NCI-H226 (cell line): ENCODE measurements around the gene OXSR1.
A peak's percentile ranks its signal among the peaks of the same experiment; 100 is the strongest.
"Not testable (repeated sequence)": the region's sequence is repeated elsewhere in the genome, so short reads cannot be mapped to it uniquely, and the experiment has no call there.

ENCODE experiments used
- DNase-seq: peaks from one replicate; pipeline ENCODE4 v3.0.0-alpha.2; 2015

OXSR1 gene

DNA sequence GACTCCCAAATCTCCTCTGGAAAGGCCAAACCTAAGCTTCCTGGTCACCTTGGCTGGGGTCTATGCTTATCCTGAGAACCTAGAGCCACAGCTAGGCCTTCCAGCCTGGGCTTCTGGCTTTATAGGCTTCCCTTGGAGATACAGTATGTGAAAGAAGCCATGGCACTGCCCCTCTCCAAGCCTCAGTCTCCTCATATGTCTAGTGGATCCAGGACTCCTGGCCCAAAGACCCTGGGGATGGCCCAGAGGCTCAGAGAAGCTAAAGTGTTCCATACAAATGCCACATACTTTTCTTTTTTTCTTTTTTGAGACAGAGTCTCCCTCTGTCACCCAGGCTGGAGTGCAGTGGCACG, 37.1 kb upstream of the OXSR1 start:
- no peak for DNase-seq

GRCh38 chr3:38129058-38129457, 36.3 kb upstream of the OXSR1 start:
- DNase-seq: no peak

DNA sequence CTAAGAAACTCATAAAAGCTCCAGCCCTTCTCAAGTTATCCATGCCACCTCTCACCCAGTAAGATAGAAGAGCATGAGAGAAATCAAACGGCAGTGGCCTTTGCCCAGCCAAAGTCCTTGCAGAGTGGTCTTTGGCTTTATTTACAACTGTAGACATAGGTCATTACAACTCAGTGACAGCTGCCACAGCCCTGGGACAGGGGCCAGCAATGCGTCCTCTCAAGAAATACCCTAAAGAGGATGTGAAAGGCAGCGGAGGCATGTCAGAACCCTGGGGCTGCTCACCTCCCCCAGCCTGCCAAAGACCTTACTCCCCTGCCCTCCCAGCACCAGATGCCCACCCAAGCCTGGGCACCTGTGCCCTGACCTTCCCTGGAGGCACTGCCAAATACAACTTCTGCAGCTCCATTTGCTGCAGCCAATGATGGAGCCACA, 34.7 kb upstream of the OXSR1 start:
- no peak for DNase-seq

GRCh38 chr3:38131621-38132369, 33.5 kb upstream of the OXSR1 start:
- no peak for DNase-seq

DNA sequence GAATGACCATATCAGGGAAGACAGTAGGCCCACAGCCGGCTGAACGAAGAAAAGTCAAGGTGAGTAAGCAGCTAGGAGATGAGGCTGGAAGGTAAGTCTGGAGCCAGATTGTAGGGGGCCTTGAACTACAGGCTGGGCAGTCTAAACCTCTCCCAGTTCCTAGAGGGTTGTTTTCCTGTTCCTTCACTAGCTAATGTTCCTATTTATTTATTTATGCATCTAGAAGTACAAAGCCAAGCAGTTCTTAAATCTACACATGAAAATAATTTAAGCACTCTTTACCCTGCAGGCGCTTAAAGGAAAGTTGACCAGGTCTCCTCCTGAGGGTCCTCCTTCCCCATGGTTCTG, 32.2 kb upstream of the OXSR1 start:
- DNase-seq: no peak

DNA sequence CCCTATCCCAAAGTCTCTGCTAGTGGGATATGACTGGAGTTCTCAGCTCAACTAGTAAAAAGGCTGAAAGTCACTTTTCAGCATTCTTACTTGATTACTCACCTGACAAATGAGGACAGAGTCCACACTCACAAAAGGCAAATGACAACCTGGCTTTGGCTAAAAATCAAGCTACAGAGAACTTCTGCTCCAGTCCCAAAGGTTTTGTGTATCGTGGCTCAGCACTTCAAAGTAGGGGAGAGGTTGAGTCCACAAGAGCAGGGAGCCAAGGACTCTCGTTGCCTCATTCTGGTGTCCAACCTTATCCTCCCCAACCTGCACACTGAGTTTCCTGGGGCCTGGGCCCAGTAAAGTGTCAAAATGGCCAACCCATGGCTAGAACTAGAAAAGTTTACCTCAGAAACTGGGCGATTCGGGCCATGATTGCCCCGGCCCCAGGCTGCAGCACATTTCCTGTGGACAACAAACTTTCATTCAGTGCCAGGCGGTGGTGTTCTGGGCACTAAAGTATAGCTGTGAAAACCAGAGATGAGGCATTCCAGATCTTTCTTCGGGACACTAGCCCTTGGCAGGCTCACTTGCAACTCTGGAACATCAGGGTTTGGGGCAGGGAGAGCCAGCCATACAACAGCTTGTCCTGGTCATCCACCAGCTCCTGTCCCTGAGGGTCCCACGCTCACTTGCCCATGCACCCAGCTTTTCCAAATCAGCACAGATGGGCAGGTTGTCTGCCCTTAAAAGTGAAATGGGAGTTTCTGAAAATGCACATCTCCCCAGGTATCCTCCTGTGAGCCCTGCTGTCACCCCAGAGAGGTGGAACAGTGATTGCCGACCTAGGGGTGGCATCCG, 31.6 kb upstream of the OXSR1 start:
- DNase-seq: no peak

GRCh38 chr3:38134517-38135143, 30.7 kb upstream of the OXSR1 start:
- not testable (repeated sequence) for DNase-seq

- not testable (repeated sequence) for DNase-seq
Observed at GRCh38 chr3:38135621-38136277, 29.6 kb upstream of the OXSR1 start.

GRCh38 chr3:38136393-38136776, 29.0 kb upstream of the OXSR1 start:
- DNase-seq: no peak

GRCh38 chr3:38136777-38137614, 28.3 kb upstream of the OXSR1 start, which contains the start of gene ACAA1:
Gene ACAA1 (minus strand): TSS chr3:38137127. CDS start chr3:38137035, 92 bp downstream.
- peak; percentile 99 for DNase-seq

DNA sequence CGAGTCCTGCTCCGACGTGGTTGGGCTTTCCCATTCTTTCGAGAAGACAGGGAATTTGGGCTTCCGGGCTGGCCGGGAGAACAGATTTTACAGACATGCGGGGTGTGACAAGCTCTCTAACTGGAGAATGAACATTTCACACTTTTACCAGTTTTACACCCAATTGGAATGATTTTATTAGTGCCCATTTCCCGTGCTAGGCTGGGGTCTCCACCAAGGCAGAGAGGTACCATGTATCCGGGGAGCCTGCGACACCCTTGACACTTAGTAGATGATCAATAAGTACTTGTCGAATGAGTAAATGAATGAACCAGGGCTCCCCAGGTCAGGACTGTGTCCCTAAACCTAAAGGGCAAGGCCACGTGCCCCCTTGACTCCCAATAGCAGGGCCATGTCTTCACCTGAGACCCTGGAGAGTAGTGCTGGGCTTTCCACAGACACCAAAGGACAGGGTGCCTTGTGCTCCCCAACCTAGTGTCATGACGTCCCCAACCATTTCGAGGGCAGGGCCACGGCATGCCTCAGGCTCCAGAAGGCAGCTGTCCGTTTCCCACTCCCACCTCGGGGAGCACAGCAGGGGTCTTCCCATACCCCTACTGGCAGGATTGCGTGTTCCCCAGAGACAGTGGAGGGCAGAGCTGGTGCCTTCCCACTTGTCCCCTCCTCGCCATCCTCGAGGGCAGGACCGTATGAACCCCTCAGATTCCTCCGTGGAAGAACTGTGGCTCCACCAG, 27.6 kb upstream of the OXSR1 start:
- DNase-seq: no peak

DNA sequence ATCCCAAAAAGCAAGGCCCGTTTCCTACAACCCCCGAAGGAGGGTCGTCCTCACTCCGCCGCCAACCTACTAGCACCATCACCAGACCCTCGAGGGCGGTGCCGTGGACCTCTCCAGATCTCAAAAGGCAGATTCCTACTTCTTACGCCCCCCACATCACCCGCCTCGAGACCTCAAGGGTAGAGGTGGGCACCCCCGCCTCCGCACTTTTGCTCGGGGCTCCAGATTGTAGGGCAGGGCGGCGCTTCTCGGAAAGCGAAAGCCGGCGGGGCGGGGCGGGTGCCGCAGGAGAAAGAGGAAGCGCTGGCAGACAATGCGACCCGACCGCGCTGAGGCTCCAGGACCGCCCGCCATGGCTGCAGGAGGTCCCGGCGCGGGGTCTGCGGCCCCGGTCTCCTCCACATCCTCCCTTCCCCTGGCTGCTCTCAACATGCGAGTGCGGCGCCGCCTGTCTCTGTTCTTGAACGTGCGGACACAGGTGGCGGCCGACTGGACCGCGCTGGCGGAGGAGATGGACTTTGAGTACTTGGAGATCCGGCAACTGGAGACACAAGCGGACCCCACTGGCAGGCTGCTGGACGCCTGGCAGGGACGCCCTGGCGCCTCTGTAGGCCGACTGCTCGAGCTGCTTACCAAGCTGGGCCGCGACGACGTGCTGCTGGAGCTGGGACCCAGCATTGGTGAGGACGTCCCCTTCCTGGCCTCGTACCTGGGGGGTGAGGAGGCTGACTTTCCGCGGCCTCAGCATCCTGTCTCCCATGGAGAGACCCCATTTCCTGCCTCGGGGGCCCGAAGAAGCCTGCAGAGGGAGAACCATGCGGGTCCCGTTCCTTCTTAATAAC, 26.8 kb upstream of the OXSR1 start, which contains the start of gene MYD88:
TSS of gene MYD88 (plus strand) at position 313 of the 842 bp plus-strand sequence. CDS start at position 353, 40 bp downstream.
- DNase-seq: peak; percentile 47

- no peak for DNase-seq
Observed at GRCh38 chr3:38139191-38139590, 26.1 kb upstream of the OXSR1 start.

DNA sequence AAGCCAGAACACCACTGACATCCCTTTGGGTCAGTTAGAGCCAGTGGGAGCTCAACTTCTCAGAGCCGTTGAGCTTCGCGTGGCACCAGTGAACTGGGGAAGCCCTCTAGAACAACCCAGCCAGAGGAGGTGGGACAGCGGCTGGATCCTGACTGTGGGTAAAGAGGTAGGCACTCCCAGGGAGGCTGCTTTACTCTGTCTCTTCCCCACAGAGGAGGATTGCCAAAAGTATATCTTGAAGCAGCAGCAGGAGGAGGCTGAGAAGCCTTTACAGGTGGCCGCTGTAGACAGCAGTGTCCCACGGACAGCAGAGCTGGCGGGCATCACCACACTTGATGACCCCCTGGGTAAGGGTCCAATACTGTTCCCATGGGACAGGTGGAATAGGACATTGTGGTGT, 25.7 kb upstream of the OXSR1 start:
- no peak for DNase-seq

DNA sequence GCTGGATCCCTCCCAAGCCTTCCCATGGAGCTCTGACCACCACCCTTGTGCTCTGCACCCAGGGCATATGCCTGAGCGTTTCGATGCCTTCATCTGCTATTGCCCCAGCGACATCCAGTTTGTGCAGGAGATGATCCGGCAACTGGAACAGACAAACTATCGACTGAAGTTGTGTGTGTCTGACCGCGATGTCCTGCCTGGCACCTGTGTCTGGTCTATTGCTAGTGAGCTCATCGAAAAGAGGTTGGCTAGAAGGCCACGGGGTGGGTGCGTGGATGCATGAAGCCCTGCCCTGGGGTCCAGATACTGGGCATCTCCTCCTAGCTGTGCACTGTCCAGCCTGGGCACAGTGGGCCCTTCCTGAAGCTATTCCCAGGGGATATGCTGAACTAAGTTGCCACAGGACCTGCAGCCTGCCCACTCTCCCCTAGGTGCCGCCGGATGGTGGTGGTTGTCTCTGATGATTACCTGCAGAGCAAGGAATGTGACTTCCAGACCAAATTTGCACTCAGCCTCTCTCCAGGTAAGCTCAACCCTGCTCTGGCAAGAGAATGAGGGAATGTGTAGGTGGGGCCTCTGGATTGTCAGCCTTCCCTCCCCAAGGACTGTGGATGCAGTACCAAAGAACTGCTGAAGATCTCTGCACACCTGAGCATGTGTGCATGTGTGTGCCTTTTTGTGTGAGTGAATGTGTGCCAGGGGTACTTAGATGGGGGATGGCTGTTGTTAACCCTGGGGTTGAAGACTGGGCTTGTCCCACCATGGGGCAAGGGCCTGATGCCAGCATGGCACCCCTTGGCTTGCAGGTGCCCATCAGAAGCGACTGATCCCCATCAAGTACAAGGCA, 24.8 kb upstream of the OXSR1 start:
- no peak for DNase-seq

DNA sequence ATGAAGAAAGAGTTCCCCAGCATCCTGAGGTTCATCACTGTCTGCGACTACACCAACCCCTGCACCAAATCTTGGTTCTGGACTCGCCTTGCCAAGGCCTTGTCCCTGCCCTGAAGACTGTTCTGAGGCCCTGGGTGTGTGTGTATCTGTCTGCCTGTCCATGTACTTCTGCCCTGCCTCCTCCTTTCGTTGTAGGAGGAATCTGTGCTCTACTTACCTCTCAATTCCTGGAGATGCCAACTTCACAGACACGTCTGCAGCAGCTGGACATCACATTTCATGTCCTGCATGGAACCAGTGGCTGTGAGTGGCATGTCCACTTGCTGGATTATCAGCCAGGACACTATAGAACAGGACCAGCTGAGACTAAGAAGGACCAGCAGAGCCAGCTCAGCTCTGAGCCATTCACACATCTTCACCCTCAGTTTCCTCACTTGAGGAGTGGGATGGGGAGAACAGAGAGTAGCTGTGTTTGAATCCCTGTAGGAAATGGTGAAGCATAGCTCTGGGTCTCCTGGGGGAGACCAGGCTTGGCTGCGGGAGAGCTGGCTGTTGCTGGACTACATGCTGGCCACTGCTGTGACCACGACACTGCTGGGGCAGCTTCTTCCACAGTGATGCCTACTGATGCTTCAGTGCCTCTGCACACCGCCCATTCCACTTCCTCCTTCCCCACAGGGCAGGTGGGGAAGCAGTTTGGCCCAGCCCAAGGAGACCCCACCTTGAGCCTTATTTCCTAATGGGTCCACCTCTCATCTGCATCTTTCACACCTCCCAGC, 24.0 kb upstream of the OXSR1 start:
- no peak for DNase-seq

GRCh38 chr3:38141952-38142273, 23.4 kb upstream of the OXSR1 start:
- peak; percentile 58 for DNase-seq

DNA sequence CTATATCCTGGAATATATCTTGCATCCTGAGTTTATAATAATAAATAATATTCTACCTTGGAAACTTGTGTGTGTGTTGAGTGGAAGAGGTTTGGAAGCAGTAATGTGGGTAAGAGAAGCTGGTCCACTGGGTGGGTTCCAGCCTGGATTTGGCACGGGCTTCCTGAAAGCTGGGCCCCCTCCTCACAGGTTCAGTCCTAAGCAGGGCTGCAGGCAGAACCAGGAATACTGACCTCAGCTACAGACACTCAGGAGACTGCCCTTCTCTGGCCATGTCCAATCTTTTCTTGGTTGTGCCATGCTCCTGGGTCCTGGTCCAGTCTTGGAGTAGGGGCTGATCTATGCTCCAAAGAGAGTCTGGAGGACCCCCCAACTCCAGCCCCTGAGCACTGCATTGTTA, 22.4 kb upstream of the OXSR1 start:
- no peak for DNase-seq

- DNase-seq: no peak
Observed at GRCh38 chr3:38143511-38143910, 21.8 kb upstream of the OXSR1 start.
